GM19351 (cell line): ENCODE data around the gene TACC2.
A peak's percentile ranks its signal among the peaks of the same experiment; 100 is the strongest.
"Not testable (repeated sequence)": the region's sequence is repeated elsewhere in the genome, so short reads cannot be mapped to it uniquely, and the experiment has no call there.

ENCODE experiments used
- ATAC-seq: cut with Tn5 transposase; IDR thresholded peaks from one replicate; pipeline ENCODE4 v1.9.1; 2021; ENCODE audit warnings: mild to moderate bottlenecking, moderate library complexity; ENCODE audit not compliant: unreplicated experiment

TACC2 gene

DNA sequence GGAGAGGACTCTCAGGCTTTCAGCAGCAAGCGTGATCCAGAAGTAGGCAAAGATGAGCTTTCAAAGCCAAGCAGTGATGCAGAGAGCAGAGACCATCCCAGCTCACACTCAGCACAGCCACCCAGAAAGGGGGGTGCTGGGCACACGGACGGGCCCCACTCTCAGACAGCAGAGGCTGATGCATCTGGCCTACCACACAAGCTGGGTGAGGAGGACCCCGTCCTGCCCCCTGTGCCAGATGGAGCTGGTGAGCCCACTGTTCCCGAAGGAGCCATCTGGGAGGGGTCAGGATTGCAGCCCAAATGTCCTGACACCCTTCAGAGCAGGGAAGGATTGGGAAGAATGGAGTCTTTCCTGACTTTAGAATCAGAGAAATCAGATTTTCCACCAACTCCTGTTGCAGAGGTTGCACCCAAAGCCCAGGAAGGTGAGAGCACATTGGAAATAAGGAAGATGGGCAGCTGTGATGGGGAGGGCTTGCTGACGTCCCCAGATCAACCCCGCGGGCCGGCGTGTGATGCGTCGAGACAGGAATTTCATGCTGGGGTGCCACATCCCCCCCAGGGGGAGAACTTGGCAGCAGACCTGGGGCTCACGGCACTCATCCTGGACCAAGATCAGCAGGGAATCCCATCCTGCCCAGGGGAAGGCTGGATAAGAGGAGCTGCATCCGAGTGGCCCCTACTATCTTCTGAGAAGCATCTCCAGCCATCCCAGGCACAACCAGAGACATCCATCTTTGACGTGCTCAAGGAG, 95.5 kb downstream of the TACC2 start:
- ATAC-seq, result no peak

DNA sequence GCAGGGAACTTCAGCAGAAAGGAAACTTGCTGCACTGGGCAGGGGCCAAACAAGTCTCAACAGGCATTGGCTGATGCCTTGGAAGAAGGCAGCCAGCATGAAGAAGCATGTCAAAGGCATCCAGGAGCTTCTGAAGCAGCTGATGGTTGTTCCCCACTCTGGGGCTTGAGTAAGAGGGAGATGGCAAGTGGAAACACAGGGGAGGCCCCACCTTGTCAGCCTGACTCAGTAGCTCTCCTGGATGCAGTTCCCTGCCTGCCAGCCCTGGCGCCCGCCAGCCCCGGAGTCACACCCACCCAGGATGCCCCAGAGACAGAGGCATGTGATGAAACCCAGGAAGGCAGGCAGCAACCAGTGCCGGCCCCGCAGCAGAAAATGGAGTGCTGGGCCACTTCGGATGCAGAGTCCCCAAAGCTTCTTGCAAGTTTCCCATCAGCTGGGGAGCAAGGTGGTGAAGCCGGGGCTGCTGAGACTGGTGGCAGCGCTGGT, 96.5 kb downstream of the TACC2 start:
- ATAC-seq, result no peak

DNA sequence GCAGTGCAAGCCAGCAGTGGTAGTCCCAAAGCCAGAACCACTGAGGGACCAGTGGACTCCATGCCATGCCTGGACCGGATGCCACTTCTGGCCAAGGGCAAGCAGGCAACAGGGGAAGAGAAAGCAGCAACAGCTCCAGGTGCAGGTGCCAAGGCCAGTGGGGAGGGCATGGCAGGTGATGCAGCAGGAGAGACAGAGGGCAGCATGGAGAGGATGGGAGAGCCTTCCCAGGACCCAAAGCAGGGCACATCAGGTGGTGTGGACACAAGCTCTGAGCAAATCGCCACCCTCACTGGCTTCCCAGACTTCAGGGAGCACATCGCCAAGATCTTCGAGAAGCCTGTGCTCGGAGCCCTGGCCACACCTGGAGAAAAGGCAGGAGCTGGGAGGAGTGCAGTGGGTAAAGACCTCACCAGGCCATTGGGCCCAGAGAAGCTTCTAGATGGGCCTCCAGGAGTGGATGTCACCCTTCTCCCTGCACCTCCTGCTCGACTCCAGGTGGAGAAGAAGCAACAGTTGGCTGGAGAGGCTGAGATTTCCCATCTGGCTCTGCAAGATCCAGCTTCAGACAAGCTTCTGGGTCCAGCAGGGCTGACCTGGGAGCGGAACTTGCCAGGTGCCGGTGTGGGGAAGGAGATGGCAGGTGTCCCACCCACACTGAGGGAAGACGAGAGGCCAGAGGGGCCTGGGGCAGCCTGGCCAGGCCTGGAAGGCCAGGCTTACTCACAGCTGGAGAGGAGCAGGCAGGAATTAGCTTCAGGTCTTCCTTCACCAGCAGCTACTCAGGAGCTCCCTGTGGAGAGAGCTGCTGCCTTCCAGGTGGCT, 97.7 kb downstream of the TACC2 start:
- no peak for ATAC-seq

DNA sequence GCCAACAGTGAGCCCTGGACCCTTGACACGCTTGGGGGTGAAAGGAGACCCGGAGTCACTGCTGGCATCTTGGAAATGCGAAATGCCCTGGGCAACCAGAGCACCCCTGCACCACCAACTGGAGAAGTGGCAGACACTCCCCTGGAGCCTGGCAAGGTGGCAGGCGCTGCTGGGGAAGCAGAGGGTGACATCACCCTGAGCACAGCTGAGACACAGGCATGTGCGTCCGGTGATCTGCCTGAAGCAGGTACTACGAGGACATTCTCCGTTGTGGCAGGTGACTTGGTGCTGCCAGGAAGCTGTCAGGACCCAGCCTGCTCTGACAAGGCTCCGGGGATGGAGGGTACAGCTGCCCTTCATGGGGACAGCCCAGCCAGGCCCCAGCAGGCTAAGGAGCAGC, 98.5 kb downstream of the TACC2 start:
- no peak for ATAC-seq

DNA sequence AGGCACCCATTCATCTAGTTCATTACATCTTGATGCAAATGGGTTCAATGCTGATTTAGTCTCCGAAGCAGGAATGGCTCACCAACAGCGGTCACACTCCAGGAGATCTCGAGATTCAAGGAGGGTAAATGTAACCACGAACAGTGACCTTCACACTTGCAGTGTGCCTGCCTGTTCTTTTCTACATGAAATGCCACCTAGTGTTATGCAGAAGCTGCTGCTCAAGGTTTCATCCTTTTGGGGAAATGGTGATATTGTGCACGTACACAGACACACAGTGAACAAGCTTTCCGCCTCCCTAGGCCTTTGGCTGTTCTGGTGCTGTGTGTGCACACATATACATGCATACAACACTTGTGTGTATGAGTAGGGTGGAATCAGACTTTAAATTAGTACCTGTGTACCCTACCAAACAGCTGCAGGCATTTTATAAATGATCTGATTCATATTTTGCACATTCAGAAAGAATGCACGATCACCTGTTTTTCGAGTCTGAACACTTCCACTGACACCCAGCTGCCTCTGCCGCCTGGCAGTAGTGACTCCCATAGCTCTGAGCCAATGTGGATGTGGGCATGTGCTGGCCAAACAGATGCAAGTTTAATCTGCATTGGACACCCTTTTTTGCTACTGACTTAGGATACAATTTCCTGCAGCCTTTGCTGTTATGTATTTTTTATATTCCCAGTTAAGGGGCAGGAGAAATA, 100.5 kb downstream of the TACC2 start:
- no peak for ATAC-seq

DNA sequence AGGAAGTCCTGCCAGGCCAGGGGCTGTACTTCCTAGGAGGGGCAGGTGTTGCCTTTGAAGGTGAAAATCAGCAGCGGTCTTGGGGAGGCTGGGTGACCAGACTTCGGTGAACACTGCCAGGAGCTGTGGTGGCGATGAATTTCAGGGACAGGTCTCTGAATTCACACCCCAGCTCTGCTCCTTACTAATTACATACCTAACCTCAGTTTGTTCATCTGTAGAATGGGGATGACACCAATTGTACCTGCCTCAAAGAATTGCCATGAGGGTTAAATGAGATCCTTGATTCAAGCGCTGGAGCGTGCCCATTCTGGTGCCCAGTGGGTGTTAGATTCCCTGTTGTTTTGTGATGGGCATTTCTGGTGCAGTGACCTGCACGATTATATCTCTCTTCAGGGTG, 102.8 kb downstream of the TACC2 start:
- ATAC-seq, result no peak

DNA sequence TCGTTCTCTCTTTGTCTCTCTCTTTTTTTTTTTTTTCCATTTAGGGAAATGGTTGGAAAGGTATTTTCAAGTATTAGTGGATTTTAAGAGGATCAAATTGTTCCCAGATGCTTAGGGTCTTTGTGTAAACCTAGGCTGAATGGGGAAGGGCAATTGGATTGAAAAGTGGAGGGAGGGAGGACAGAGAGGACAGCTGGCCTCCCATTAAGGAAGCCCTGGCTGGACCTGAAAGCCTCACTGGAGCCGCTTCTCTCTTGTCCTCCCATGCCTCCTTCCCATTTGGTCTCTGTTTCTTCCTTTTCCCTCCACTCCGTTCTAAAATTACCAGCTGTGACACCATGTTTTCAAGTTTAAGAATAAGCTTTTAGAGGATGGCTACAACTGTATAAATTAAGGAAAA, 104.1 kb downstream of the TACC2 start:
- no peak for ATAC-seq

DNA sequence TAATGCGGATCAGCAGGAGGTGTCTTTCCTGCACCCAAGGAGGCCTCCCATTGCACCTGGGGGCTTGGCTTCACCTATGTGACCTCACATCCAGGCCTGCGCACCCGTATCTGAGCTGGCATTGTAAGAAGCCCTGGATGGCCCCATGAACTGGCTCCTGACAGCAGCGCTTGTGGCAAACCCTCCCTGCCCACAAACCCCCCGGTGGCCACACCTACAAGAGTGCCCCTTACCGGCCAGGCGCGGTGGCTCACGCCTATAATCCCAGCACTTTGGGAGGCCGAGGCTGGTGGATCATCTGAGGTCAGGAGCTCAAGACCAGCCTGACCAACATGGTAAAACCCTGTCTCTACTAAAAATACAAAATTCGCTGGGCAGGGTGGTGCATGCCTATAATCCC, 107.2 kb downstream of the TACC2 start:
- ATAC-seq, result not testable (repeated sequence)

DNA sequence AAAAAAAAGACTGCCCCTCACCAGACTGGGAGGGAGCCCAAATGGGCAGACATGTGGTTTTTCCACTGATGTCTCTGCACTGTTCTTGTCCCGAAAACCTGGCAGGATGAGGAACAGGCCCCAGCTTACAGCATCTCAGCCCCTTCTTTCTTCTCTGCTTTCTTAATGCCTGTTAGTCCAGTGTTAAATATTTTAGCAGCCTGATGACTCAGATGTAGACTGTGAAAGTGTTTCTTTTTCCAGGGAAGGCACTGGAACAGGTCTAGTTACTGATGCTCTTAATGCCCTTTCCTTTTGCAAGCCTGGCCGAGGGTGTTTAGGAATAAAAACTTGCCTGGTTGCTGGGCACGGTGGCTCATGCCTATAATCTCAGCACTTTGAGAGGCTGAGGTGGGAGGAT, 107.7 kb downstream of the TACC2 start:
- ATAC-seq, result no peak

DNA sequence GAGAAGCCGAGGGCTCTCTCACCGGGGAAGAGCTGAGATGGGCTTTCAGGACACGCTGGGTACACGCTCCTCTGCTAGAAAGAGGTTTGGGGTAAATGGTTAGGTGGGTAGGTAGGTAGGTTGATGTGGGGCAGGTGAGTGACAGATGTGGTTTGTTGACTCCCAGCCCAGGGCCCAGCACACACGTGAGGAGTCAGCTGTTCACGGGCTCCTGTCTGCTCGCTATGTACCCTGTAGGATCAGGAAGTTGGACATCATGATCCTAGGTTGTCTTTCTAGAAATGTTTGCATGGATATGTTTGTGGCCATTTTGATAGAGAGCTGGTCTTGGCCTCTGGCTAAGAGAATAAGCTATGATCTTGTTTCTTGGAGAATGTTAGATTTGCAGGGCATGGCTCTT, 109.0 kb downstream of the TACC2 start:
- ATAC-seq, result no peak

DNA sequence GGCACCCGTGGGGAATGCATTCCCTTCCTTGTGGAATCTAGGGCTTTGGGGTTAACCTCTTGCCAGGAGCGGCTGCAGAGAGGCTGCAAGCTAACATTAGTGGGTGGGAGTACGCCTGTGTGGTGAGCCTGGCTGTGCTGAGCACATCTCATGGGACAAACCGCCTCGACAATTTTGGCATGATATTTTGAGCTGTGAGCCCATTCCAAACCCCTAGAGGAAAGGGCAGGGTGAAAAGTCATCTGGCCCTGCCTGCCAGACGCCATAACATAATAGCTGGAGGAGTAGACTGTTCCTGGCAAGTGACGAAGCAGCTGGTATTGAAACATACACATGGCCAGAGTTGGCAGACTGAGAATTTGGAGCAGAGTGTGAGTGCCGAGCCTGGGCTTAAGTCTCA, 110.0 kb downstream of the TACC2 start:
- no peak for ATAC-seq

DNA sequence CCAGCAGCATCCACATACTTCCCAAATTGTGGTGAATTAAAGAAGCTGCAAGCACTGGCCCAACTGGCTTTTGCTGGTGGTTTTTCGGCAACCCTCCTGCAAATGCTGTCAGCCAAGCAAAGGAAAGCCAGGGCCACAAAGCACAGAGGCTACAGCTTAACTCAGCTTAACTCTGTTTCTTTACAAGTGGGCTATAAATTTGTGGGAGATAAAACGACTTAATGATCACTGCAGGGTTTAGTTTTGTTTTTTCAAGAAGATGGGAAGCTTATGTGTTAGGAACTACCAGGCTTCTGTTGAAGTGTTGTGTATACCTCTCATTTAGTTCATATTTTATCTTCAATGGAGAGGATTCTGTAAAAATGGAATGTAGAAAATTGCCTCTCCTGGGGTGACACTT, 110.6 kb downstream of the TACC2 start:
- ATAC-seq, result no peak

DNA sequence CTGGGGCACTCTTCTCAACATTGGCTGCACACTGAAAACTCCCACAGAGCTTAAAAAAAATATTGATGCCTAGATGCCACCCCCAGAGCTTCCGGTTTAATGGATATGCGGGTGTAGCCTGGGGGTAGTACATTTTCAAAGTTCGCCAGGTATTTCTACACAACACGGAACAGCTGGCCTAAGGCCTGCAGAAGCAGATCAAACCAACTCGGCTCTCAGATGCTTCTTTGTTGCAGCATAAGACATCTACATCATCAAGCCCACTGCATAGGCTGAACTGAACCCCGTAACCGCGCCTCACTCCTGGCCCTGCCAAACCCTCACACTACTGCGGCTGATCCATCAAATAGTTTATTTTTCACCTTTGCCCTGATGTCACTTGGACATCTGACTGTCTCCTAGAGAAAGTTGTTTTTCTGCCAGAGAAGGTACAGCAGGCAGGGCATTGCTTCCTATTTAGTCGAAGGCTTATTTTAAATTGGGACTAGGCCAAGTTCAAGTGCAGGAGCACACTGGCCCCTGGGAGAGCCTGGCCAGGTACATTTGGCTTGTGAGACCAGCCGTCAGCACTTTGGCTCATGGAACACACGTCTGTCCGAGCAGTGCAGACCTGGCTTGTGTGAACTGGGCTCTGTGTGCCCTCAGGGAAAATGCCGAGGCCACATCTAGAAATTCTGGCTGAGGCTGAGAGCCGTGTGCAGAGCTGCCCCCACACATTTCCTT, 113.3 kb downstream of the TACC2 start:
- ATAC-seq, result no peak

DNA sequence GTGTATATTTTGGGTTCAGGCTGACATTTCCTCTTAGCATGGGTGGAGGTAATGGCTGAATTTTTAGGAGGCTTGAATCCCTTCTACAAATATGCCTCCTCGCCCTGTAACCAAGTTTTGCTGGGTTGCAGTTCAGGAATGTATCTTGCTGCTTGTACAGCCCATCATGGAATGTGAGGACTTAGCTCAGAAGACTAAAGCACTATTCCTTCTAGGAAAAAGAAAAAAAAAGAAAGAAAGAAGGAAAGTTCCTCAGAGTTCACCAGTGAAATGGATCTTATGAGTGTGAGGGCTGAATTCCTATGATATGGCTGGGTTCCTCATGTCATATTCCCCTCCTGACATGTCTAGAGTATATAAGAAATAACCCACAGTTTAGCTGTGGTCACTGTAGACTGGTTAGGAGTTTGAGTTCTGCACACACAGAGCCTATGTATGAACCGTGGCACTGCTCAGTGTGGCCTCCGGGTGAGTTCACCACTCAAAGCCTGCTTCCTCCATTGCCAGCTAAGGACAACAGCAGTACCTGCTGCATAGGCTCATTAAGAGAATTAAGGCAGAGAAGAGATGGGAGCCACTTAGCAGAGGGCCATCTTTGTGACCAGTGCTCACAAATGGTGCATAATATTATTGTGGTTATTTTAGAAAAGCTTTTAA, 114.0 kb downstream of the TACC2 start:
- ATAC-seq, result no peak

DNA sequence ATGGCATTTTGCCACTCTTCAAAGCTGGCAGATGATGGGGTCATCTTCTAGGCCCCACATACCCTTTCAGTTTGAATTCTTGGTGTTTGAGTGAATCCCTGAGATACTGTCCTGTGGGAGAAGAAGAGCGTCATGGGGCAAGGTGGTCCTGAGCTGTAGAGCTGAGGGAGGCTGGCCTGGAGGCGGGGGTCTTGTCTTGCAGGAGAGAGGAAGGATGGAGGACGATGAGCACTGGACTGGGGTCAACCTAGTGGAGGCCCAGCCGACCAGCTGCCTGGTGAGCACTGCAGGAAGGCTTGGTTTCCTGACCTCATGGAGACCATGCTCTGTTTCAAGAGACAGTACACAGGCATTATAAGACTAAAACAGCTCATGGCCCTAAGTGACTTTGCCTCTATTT, 114.6 kb downstream of the TACC2 start:
- ATAC-seq, result no peak

DNA sequence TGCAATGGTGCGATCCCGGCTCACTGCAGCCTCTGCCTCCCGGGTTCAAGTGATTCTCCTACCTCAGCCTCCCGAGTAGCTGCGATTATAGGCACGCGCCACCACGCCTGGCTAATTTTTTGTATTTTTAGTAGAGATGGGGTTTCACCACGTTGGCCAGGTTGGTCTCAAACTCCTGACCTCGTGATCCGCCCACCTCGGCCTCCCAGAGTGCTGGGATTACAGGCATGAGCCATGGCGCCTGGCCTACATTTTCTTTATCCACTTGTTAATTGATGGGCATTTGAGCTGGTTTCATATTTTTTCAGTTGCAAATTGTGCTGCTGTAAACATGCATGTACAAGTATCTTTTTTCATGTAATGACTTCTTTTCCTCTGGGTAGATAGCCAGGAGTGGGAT, 119.8 kb downstream of the TACC2 start:
- not testable (repeated sequence) for ATAC-seq

DNA sequence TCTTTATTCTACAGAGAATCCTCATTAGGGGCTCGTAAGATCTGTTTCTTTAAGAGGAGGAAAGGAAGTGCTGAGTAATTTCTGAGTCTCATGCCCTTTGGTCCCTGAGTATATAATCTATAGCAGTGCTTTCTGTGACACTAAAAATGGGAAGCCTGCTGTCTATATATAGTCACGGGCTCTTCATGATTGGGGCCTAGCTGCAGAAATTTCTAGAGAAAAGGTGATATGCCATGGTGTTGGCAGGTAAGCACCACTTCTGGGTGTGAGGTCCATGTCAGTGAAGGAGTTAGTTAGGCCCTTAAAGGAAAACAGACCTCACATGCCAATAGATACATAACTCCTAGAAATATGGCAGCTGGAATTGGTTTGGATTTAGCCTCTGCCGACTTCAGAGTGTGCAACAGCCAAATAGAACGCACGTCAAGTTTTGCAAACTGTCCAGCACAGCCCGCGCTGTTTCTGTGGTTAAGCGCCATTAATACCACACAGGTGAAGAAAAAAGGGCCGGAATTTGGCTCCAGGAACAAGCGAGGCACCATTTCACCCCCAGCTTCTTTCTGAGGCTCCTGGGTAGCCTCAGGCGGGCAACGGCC, 123.2 kb downstream of the TACC2 start:
- ATAC-seq, result no peak

DNA sequence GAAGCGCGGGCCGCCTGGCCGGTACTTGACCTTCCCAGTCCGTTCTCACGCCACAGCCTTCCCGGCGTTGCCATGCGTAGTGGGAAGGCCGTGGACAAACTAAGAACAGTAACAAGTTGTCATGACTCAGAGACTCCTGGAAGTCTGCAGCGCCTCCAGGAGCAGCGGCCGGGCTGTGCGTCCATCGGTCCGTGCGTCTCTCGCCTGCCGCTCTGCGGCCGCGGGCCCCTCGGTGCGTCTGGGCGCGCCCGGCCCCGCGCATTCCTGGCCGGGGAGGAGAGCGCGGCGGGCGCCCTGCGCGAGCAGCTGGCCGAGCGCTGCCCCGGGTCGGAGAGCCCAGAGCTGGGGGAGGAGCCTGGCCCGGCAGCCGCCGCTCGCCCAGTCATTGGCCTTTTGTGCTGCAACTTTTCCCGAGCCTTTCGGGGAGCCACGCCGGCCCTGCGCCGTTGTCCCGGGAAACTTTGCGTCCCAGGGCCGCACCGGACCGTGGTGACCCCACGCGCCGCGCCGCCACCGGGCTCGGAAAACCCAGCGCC, 123.7 kb downstream of the TACC2 start:
- ATAC-seq, result peak; percentile 45

DNA sequence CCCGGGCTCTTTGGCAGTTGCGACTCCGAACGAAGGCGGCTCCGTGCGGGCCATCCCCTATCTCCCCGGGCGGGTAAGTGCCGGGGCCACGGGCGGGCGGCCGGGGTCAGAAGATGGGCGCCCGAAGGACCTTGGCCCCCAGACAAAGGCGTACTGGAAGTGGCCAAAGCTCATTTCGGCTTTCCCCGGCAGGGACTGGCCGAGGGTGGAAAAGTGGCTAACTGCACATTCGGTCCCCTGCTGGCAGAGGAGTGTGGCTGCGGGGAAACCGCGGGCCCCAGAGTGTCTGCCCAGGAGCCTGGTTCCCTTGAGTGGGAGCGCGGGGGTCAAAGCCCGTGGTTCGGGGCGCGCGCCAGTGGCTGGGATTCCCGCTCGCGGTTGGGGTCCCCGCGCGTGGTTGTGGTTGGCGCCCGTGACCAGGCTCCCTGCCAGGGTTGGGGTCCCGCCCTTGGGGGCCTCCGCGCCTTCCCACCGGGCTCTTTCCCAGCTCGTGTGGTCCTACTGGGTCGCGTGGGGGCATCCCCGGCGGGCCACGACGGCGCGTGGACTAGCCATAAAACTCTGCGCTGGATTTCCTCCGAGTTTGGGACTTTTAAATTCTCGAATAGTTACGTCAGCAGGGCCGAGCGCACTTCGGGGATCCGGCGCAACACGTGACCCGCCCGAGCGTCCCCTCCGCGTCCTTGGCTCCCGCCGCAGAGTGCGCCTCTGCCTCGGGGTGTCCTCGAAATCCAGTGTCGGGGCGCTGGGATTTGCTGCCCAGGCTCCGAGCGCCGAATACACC, 124.4 kb downstream of the TACC2 start:
- peak; percentile 60 for ATAC-seq
